TTC549 (cell line): Measurements from ENCODE around the gene DCAF5.
A peak's percentile ranks its signal among the peaks of the same experiment; 100 is the strongest.

ENCODE experiments used
- FAIRE-seq: peaks from 2 replicates; lab custom pipeline; 2012; peaks lifted over from hg19 to GRCh38; lab: Jason Lieb, UNC

DCAF5 gene

GRCh38 chr14:69139743-69140142, 13.2 kb downstream of the DCAF5 start:
- FAIRE-seq = no peak

GRCh38 chr14:69137843-69138535, 14.9 kb downstream of the DCAF5 start:
- FAIRE-seq = no peak

GRCh38 chr14:69137416-69137815, 15.5 kb downstream of the DCAF5 start:
- FAIRE-seq = no peak

DNA sequence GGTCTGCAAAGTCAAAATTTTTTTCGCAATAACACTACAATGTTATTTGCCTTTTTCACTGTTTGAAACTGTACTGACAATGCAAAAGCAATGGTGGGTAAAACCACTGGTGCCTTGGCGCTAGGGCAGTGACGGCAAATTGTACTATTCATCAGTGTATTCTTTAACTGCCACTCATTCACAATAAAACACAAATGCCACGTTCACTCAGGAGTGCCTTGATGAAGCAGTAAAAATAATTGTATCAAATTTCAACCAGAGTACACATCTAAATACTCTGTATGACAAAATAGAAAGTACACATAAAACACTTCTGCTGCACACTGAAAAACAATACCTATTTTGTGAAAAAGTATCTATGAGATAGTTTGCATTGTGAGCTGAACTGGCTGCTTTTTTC, 17.8 kb downstream of the DCAF5 start:
- no peak for FAIRE-seq

DNA sequence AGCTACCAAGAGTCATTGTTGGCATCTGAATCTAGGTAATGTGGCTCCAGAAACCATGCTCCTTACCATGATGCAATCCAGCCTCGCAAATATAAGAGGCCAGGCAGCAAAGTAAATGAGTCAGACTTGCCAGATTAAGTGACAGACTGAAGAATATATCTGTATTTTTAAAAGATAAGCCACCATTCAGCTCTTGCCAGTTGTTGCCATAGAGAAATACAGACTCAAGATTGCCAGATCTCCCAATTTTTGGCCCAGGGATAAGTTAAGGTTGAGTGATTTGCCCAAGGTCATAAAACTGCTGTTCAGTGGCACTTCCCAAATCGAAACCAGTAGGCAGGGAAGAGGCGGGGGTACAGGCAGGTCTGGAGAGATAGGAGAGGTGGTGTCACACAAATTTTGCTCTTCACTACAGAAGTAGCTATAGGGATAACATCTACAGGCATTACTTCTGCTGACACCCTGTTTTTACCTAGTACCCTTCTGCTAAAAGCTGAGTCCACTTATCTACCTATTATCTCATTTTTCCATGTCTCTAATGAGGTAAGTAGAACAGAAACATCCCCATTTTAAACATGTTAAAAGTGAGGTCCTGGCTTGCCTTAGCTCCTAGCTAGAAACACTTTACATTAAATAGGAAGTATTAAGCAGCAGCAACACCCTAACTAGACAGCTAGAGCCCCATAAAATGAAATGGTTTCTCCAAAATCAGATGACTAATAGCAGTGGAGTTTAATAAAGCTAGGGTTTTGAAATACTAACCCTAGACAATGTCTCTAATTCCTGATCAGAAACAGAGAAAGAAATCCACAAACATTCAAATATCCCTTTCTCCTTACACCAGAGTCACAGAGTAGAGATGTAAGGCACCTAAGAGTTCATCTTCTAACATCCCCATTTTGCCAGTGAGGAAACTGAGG, 19.5 kb downstream of the DCAF5 start:
- FAIRE-seq = no peak

GRCh38 chr14:69132513-69133181, 20.3 kb downstream of the DCAF5 start:
- no peak for FAIRE-seq

- FAIRE-seq = no peak
These were observed 21.7 kb downstream of the DCAF5 start for GRCh38 chr14:69131176-69131575.

DNA sequence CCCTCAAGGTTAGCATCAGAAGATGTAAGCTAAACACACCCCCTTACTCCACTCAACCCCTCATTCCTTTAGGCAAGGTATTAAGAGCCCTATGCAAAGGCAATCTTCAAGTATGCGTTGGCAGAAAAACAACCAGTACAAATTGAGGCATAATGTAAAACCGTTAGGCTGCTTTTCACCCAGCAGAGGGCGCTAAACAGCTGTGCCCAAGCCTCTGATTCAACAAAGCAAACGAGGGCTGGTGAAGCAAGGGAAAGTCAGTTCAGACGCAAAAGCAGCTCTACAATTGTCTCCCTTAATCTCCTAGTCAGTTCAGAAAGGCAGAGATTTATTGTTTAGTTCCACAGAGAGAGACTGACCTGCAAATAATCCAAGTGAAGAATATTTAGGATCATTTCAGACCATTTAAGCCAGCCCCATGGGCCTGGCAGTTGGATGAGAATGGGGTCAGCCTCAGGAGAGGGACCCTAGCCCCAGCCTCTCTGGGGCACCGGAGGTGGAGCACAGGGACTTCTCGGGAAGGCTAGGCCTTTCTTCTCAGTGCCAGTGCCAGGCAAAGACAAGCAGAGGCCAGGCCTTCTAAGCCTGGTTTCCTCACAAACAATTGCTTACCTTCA, 23.5 kb downstream of the DCAF5 start:
- peak; percentile 85 for FAIRE-seq

DNA sequence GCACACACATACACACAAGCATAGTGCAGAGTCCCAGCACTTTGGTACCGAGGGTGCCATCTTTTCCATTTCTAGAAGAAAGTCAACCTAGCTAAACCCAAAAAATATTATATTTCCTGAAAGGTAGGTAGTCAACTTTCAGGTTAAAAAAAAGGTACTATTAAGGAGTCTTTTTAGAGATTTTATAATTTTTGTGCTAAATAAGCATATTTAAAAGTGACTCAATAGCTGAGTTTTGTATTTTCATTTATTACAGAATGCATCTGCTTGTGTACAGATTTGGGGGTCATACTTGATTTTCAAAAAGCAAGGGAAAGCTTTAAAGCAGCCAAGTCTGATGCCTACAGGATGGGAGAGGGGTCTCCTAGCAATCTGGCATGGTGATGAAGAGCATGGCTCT, 34.6 kb downstream of the DCAF5 start:
- FAIRE-seq = no peak

DNA sequence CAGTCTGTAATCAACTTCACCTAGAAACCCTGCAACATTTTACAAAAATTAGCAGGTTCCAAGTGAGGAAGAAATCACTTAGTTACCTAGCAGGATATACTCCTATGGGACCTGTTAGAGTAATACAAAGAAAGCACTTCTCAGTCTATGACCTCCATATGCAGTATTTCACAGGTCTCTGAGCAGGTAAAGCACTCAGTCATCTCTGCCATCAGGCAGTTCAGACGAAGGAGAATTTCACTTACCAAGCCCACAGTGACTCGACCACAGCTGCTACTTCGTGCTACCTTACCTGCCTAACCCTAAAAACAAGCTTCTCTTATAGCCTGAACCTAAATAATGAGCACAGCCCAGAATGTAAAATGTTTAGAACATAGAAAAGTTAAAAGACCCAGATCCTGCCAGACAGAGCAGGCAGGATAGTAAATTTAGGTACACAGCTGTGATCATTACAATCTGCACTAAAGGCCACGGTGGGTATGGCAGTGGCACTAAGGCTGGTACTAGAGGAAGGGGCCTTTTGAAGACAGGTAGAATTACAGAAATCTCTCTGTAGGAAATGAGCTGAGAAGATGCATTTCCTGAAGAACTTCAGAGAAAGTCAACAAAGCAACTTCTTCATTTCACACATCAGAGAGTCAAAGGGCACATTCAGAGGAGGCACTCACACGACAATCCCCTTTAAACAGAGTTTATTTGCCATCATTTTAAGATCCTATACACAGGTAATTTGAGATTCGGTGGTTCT, 35.7 kb downstream of the DCAF5 start:
- FAIRE-seq = no peak

GRCh38 chr14:69115407-69116185, 37.3 kb downstream of the DCAF5 start:
- no peak for FAIRE-seq

GRCh38 chr14:69114763-69115162, 38.2 kb downstream of the DCAF5 start:
- FAIRE-seq = no peak

GRCh38 chr14:69108358-69108757, 44.6 kb downstream of the DCAF5 start:
- no peak for FAIRE-seq

GRCh38 chr14:69107407-69108003, 45.4 kb downstream of the DCAF5 start:
- peak; percentile 11 for FAIRE-seq

- FAIRE-seq = no peak
These were observed 46.5 kb downstream of the DCAF5 start for GRCh38 chr14:69106451-69106850.

DNA sequence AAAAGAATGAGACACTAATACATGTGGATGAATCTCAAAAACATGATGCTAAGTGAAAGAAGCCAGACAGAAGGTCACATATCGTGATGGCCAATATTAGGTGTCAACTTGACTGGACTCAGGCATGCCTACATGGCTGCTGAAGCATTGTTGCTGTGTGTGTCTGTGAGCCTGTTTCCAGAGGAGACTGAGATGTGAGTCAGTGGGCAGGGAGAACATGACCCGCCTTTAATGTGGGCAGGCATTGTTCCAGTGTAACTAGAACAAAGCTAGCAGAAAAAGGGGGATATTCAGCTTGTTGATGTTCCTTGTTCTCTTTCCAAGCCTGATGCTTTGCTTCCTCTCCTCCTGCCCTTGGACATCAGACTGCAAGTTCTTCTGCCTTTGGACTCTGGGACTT, 47.6 kb downstream of the DCAF5 start:
- no peak for FAIRE-seq

DNA sequence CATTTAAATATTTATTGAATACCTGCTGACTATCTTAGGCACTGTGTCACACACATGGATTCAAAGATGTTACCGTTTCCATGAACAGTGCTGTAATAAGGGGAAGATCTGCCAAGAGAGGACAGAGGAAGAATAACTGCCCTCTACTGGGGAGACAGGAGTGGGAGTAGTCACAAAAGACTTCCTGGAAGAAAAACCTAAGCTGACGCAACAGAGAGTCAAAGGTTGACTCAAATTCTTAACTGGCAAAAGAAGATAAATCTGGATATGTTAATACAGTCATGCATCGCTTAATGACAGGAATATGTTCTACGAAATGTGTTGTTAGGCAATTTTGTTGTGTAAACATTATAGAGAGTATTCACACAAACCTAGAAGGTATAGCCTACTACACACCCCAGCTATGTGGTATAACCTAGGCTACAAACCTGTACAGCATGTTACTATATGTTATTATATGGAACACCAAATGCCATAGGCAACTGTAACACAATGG, 51.5 kb downstream of the DCAF5 start:
- no peak for FAIRE-seq

- FAIRE-seq = no peak
These were observed 54.9 kb downstream of the DCAF5 start for GRCh38 chr14:69097974-69098373.

- no peak for FAIRE-seq
These were observed 56.0 kb downstream of the DCAF5 start for GRCh38 chr14:69096781-69097475.

DNA sequence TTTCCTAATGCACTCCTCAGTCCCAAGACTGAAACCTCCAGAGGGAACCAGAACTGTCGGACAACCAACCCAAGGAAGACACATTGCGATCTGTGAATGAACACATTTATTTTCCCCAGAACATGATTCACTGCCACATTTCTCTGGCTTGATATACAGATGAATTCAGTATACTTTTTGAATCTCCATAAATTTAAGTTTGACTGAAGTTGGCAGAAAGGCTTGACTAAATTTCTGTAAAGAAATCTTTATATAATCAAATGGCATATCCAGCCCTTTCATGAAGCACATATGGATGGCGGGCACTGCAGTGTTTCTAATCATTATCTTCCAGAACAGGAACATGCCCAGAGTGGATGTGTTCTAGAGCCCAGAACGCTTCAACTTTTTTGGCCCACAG, 56.7 kb downstream of the DCAF5 start:
- no peak for FAIRE-seq
